A549 treated with CORT108297 at 1 μM for 4 hours (cell line): ENCODE results near the gene ITGBL1. TPM values are rescaled to one million over a fixed set of nuclear protein-coding genes. Genes with fewer than 3 reads are reported as not detected.

ENCODE experiments used
- total RNA-seq: library from RNA; stranded (reverse); fragments of 200-300 nt; extraction: Qiagen RNA extraction; gene quantifications from 5 replicates; pipeline ENCODE4 v1.2.3, GENCODE V29; 2022

Gene ITGBL1
- 1.4 to 1.8 TPM (median 1.8 TPM) in 5 replicates for total RNA-seq

DNA sequence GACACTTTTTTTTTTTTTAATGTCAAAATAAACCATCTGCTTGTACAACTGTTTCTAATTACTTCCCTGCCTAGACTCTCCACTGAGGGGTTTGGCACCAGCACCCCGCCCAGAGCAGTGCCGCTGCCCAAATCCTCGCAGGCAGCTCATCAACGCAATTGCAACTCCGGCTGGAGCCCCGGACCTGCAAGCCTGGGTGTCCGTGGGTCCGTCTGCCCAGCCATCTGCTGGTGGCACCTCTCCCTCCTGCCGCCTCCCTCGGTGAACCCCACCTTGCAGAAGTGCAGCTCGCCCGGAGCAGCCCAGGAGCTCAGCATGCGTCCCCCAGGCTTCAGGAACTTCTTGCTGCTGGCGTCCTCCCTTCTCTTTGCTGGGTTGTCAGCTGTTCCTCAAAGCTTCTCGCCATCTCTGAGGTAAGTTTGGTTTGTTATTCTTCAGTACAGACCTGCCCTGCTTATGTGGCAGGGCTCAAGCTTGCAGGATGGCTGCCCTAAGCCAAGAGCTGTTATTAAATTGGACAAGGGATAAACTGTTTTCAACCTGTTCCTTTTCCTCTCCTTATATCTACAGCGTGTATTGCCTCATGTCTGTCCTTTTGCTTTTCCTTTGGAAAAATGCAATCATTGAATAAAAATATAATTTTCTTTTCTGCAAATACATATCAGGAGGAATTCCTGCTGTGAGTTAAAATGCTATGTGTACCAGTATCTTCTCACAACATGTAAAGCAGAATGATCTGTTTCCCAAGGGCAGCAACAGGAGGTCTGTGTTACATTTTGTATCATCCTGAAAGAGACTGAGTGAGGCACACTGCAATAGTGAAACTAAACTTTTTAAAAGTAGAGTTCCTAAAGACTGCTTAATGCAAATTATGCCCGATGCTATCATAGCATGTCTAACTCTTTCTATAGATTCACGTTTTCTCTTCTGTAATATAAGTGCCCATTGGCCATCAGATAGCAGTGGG, at the start of gene ITGBL1:
TSS of gene ITGBL1 (plus strand) at position 157 of the 967 bp plus-strand sequence. CDS start at position 316, 159 bp downstream.

GRCh38 chr13:101416181-101417042, 36.1 kb upstream of the ITGBL1 start, which contains the start of gene NALCN:
TSS of gene NALCN (minus strand) at chr13:101416508. CDS start at chr13:101399126, 17,382 bp downstream.

Other genes starting within 250 kb of the ITGBL1 start
- gene NALCN, start 36.2 kb upstream of the ITGBL1 start, total RNA-seq, result 3.1 to 5.2 TPM (median 4.8 TPM) in 5 replicates